ENCODE results near the gene LRRC37A. TPM values are rescaled to one million over a fixed set of nuclear protein-coding genes. Genes with fewer than 3 reads are reported as not detected.
"Not testable (repeated sequence)": the region's sequence is repeated elsewhere in the genome, so short reads cannot be mapped to it uniquely, and the experiment has no call there.

The LRRC37A gene
- 1 to 10 TPM; 1.5 to 2.1 TPM for total RNA-seq

GRCh38 chr17:46294831-46295230 lies at the start of gene LRRC37A:
Gene LRRC37A, plus strand, starts transcription at chr17:46295131. Its CDS starts 3 bp downstream, at chr17:46295134.
- H3K27ac Mint-ChIP-seq; POLR2A ChIA-PET; DNase-seq; H3K36me3 Mint-ChIP-seq (ENCODE audit: low read depth); H3K9me3 Mint-ChIP-seq; CTCF ChIA-PET; H3K4me1 Mint-ChIP-seq; H3K27me3 Mint-ChIP-seq; H3K4me3 Mint-ChIP-seq: not testable (repeated sequence)

- H3K27ac Mint-ChIP-seq; H3K4me1 Mint-ChIP-seq; DNase-seq; H3K36me3 Mint-ChIP-seq (ENCODE audit: low read depth); H3K27me3 Mint-ChIP-seq; H3K9me3 Mint-ChIP-seq; H3K4me3 Mint-ChIP-seq; POLR2A ChIA-PET; CTCF ChIA-PET: not testable (repeated sequence)
These were observed 45.8 kb upstream of the LRRC37A start for GRCh38 chr17:46249153-46249552.

- H3K27me3 Mint-ChIP-seq; H3K27ac Mint-ChIP-seq; POLR2A ChIA-PET; CTCF ChIA-PET; H3K4me3 Mint-ChIP-seq; H3K4me1 Mint-ChIP-seq; H3K9me3 Mint-ChIP-seq; DNase-seq; H3K36me3 Mint-ChIP-seq (ENCODE audit: low read depth): not testable (repeated sequence)
These were observed 42.1 kb upstream of the LRRC37A start for GRCh38 chr17:46252804-46253203.

GRCh38 chr17:46253722-46254121 lies 41.2 kb upstream of the LRRC37A start:
- H3K27ac Mint-ChIP-seq; H3K9me3 Mint-ChIP-seq; POLR2A ChIA-PET; H3K4me3 Mint-ChIP-seq; H3K4me1 Mint-ChIP-seq; H3K36me3 Mint-ChIP-seq (ENCODE audit: low read depth): not testable (repeated sequence)
- H3K27me3 Mint-ChIP-seq: peaks cover 12% of the 10 kb centered on the region
- CTCF ChIA-PET: interaction anchor here (1.2 kb wide), 1 partner anchor 9 kb away, joined by 4 read pairs; no protein-coding TSS in a partner anchor
- peak; percentile 73 for DNase-seq

GRCh38 chr17:46254215-46254614 lies 40.7 kb upstream of the LRRC37A start:
- H3K27ac Mint-ChIP-seq; H3K4me1 Mint-ChIP-seq; POLR2A ChIA-PET; H3K9me3 Mint-ChIP-seq; H3K4me3 Mint-ChIP-seq; DNase-seq; H3K36me3 Mint-ChIP-seq (ENCODE audit: low read depth): not testable (repeated sequence)
- CTCF ChIA-PET: interaction anchor here (1.2 kb wide), 1 partner anchor 9 kb away, joined by 4 read pairs; no protein-coding TSS in a partner anchor
- peaks cover 12% of the 10 kb centered on the region for H3K27me3 Mint-ChIP-seq

- H3K9me3 Mint-ChIP-seq; DNase-seq; H3K4me3 Mint-ChIP-seq; POLR2A ChIA-PET; H3K4me1 Mint-ChIP-seq; H3K36me3 Mint-ChIP-seq (ENCODE audit: low read depth); H3K27ac Mint-ChIP-seq: not testable (repeated sequence)
- CTCF ChIA-PET: interaction anchor here (0.6 to 0.7 kb wide), 2 partner anchors 12 to 645 kb away, joined by 3 read pairs; no protein-coding TSS in a partner anchor
- peaks cover 10% of the 10 kb centered on the region for H3K27me3 Mint-ChIP-seq
These were observed 38.6 kb upstream of the LRRC37A start for GRCh38 chr17:46256369-46256768.

- POLR2A ChIA-PET; DNase-seq; H3K9me3 Mint-ChIP-seq; H3K36me3 Mint-ChIP-seq (ENCODE audit: low read depth); H3K27ac Mint-ChIP-seq: not testable (repeated sequence)
- H3K27me3 Mint-ChIP-seq: peaks cover 10% of the 10 kb centered on the region
- peak overlapping the region; percentile 66 for H3K4me3 Mint-ChIP-seq
- CTCF ChIA-PET: interaction anchor here (1.2 kb wide), 1 partner anchor 67 kb away, joined by 4 read pairs; the partner anchor contains the start of gene KANSL1
- peaks cover 13% of the 10 kb centered on the region for H3K4me1 Mint-ChIP-seq
These were observed 34.9 kb upstream of the LRRC37A start for GRCh38 chr17:46259845-46260661.

GRCh38 chr17:46262271-46262670 lies 32.7 kb upstream of the LRRC37A start:
- H3K4me1 Mint-ChIP-seq: peaks cover 27% of the 10 kb centered on the region
- no peak for DNase-seq
- no peaks in the 10 kb centered on the region for H3K9me3 Mint-ChIP-seq
- peaks cover under 1% of the 10 kb centered on the region for H3K36me3 Mint-ChIP-seq (ENCODE audit: low read depth)
- no peak overlapping the region for H3K27ac Mint-ChIP-seq
- POLR2A ChIA-PET: no interaction called here
- no peak overlapping the region for H3K4me3 Mint-ChIP-seq
- CTCF ChIA-PET: interaction anchor here (1.1 to 2.6 kb wide), 2 partner anchors 8 to 69 kb away, joined by 4 to 6 read pairs; partner anchors contain the start of gene KANSL1
- H3K27me3 Mint-ChIP-seq: peaks cover 11% of the 10 kb centered on the region

GRCh38 chr17:46264456-46265198 lies 30.3 kb upstream of the LRRC37A start:
- Mint-ChIP-seq H3K27ac (peak overlapping the region; percentile 54), H3K27me3 (peaks cover 20% of the 10 kb centered on the region), H3K9me3 (no peaks in the 10 kb centered on the region), H3K4me1 (peaks cover 34% of the 10 kb centered on the region), H3K36me3 (ENCODE audit: low read depth) (peaks cover 2% of the 10 kb centered on the region), H3K4me3 (no peak overlapping the region)
- no peak for DNase-seq
- ChIA-PET POLR2A (no interaction called here), CTCF (interaction anchor here (1.1 kb wide), 1 partner anchor 685 kb away, joined by 3 read pairs; no protein-coding TSS in a partner anchor)

GRCh38 chr17:46266063-46266655 lies 28.8 kb upstream of the LRRC37A start:
- H3K36me3 Mint-ChIP-seq (ENCODE audit: low read depth); DNase-seq; H3K9me3 Mint-ChIP-seq; POLR2A ChIA-PET: not testable (repeated sequence)
- Mint-ChIP-seq H3K4me3 (peak overlapping the region; percentile 73), H3K4me1 (peaks cover 32% of the 10 kb centered on the region), H3K27me3 (peaks cover 23% of the 10 kb centered on the region), H3K27ac (peak overlapping the region; percentile 82)
- CTCF ChIA-PET: interaction anchor here (0.6 to 3.1 kb wide), 3 partner anchors 9 to 833 kb away, joined by 4 to 14 read pairs (median 5); no protein-coding TSS in a partner anchor

GRCh38 chr17:46266656-46267544 lies 28.0 kb upstream of the LRRC37A start:
- Mint-ChIP-seq H3K9me3 (no peaks in the 10 kb centered on the region), H3K4me1 (peaks cover 32% of the 10 kb centered on the region), H3K27ac (peak overlapping the region; percentile 82), H3K4me3 (peak overlapping the region; percentile 85), H3K27me3 (peaks cover 23% of the 10 kb centered on the region), H3K36me3 (ENCODE audit: low read depth) (peaks cover 2% of the 10 kb centered on the region)
- ChIA-PET CTCF (interaction anchor here (0.6 to 3.1 kb wide), 4 partner anchors 8 to 832 kb away, joined by 4 to 14 read pairs (median 6); partner anchors contain the start of gene KANSL1), POLR2A (no interaction called here)
- peak; percentile 73 for DNase-seq

GRCh38 chr17:46270032-46270431 lies 24.9 kb upstream of the LRRC37A start:
- POLR2A ChIA-PET: no interaction called here
- Mint-ChIP-seq H3K27ac (no peak overlapping the region), H3K36me3 (ENCODE audit: low read depth) (peaks cover 2% of the 10 kb centered on the region), H3K4me1 (peaks cover 22% of the 10 kb centered on the region), H3K9me3 (no peaks in the 10 kb centered on the region), H3K4me3 (no peak overlapping the region), H3K27me3 (peaks cover 23% of the 10 kb centered on the region)
- CTCF ChIA-PET: interaction anchor here (2.0 kb wide), 1 partner anchor 77 kb away, joined by 5 read pairs; the partner anchor contains the start of gene KANSL1
- no peak for DNase-seq

Data from activated CD4-positive, alpha-beta T cell treated with anti-CD3 and anti-CD28 coated beads, Interleukin-2, amount 10 ng/mL, durations not matched to agents 7 days and 5 days (primary cell).